GM20431 (cell line): ENCODE data around the gene UROC1.

ENCODE experiments used
- in situ Hi-C: fragments of 300-500 bp; cut with MseI, MboI; formaldehyde crosslinking; loops from one replicate; pipeline ENCODE4 v1.15.0; 2020; ENCODE audit warnings: low sequenced_read_pairs; ENCODE audit not compliant: unreplicated experiment

The UROC1 gene

DNA sequence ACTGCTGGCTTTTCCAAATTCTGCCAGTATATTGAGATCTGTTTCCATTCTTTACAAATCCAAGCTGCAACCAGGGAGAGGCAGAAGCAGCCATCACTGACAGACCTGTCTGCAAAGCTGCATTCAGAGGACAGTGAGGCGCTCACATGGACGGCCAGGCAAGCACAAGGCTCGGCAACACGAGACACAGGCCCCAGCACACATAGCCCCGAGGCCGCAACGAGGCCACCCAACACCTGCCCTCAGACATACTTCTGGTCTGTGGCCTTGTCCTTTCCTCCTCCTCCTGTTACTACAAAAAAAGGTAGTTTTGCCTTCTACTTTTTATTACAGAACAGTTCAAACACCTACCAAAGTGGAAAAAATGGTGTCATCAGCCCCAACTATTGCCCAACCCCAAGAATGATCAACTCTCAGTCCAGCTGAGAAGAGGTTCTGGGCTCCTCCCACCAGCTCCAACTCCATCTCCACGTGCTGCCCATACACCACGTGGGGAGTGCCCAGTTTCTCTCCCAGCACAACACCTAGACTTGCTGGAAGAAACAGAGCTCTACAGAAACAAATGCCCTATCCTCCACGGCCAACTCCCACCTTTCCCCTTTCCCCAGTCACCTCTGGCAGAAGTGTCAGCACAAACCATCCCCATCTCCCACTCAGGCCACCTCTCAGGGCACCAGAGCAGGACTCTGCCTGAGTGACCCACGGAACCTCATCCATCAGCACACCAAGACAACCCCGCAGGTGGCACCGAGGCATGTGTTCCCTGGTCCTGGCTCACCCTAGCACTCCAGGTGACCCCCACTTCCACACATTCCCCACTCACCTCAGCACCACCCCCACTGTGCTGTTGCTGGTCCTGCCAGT, 49.3 kb downstream of the UROC1 start:
- in situ Hi-C loops: no loop called here

DNA sequence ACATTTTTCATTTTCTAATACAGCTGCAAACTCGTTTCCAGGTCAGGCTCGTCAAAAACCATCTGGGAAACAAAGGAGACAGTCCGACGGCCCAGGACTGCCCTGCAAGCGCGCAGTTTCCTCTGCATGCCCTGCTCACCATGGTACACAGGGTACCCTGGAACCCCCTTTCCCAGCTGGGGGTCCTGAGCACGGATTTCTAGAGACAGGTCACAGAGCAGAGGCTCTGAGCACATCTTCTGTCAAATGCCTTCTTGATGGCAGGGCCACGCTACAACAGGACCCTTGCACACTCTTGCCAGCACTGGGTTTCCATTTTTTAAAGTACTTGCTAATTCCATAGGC, 50.0 kb downstream of the UROC1 start:
- in situ Hi-C loops: no loop called here

GRCh38 chr3:126466886-126467610, 50.5 kb downstream of the UROC1 start:
- in situ Hi-C loops: no loop called here

DNA sequence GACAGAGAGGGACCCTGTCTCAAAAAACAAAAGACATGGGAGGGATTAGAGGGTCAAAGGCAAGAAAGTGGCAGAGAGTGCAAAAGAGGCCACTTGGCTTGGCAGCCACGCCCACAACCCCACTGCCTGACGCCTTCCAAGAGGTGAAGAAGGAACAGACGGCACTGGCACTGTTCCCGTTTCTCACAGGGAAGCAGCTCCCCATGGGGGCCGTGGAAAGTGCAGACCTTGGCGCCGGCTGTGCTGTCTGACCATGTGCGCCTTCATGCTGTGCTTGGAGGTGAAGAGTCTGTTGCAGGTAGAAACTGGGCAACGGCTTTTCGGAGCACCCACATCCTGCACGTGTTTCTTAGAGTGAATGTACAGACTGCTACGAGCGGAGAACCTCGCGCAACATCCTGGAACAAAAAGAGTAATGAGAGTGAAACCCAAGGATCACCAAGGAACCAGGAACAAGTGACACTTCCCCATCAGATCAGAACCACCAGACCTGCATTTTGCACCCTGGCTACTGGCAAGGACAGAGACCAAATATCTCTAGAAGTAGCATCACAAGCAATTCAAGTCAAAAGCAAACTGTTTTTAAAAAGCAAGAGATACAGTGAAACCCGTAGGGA, 51.5 kb downstream of the UROC1 start:
- in situ Hi-C loops: no loop called here

GRCh38 chr3:126464997-126465396, 52.6 kb downstream of the UROC1 start:
- in situ Hi-C loops: no loop called here

DNA sequence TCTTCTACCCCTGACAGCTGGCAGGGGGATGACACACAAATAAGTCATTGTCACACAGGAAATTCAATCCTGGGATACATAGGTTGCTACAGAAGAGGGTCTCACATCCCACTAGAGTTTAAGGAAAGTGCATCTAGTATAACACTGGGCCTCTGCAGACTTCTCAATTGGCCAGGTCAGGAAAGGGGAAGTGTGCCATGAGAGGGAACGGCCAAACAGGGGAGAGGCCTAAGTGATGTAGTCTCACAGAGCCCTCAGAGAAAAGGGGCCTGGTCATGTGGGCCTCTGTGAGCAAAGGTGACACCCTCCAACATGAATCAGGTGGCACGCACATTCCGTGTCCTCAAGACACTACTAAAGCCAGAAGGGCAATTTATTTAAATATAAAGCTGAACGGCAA, 53.1 kb downstream of the UROC1 start:
- in situ Hi-C loops: no loop called here

DNA sequence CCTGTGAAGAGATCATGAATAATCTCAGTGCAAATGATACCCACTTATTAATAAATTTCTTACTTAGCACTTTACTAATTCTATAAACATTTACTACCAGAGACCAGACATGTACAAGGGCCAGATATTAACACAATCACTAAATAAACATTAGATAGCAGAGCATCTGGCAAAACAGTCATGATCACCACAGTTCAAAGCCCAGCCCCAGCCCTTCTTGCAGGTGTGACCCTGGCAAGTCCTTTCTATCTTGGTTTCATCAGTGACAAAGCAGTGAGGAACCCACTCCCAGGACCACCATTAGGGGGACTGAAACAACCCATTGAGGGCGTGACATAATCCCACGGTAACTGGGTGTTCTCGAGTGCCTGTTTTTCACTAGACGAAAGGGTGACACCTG, 53.5 kb downstream of the UROC1 start:
- in situ Hi-C loops: no loop called here

DNA sequence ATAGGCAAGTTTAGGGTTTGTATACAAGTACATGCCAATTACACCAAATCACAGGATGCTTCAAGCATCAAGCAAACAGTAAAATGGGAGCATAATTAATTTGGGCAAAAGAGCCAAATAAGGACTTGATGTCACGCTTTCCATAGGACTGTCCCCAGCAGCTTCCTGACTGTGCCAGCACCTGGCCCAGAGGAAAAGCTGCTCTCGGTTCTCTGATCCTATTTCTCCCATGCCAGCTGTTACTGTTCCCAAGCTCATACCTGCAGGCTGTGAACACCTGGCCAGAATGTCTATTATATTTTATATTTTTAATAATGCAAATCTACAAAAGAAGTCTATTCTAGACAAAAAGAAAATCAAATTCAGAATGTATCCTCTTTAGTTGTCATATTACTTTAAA, 54.1 kb downstream of the UROC1 start:
- in situ Hi-C loops: no loop called here

GRCh38 chr3:126461450-126462070, 56.0 kb downstream of the UROC1 start:
- in situ Hi-C loops: no loop called here

DNA sequence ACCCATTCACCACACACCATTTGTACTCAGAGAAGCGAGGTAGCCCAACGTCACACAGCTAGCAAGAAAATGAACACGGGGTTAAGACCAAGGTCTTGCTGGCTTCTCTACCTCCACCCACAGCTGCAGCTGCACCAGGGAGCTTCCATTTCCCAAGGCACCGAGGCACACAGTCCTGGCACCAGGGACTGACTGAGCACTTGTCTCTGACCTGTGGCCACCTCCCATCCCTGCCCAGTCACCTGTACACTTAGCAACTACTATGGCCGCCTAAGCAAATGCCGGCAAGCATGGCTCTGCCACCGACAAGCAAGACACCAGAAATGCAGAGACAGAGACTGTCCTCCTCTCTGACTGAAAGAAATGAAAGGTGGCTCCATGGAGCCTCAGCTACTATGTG, 57.2 kb downstream of the UROC1 start:
- in situ Hi-C loops: no loop called here

GRCh38 chr3:126459763-126460127, 57.8 kb downstream of the UROC1 start:
- in situ Hi-C loops: no loop called here

- in situ Hi-C loops: no loop called here
Measured at GRCh38 chr3:126459111-126459762, 58.3 kb downstream of the UROC1 start.

- in situ Hi-C loops: no loop called here
Measured at GRCh38 chr3:126456766-126457388, 60.7 kb downstream of the UROC1 start.

DNA sequence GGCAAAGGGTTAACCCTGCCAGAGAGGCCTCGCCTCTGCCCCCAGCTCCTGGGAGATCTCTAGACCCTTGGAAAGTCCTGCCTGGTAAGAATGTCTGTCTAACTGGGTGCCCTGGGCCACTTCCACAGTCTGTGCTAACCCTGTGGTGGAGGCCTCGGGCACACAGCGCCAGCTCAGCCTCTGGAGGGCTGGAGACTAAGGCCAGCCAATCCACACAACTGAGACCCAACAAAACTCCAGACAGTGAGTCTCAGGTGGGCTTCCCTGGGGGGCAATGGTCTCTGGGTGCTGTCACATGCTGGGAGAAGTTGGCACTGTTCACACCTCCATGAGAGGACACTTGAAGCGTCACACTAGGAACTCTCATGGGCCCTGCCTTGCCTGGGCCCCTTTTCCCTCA, 61.4 kb downstream of the UROC1 start:
- in situ Hi-C loops: no loop called here

GRCh38 chr3:126454437-126455198, 63.0 kb downstream of the UROC1 start:
- in situ Hi-C loops: no loop called here

- in situ Hi-C loops: no loop called here
Measured at GRCh38 chr3:126454025-126454424, 63.5 kb downstream of the UROC1 start.

- in situ Hi-C loops: no loop called here
Measured at GRCh38 chr3:126452213-126452612, 65.4 kb downstream of the UROC1 start.

DNA sequence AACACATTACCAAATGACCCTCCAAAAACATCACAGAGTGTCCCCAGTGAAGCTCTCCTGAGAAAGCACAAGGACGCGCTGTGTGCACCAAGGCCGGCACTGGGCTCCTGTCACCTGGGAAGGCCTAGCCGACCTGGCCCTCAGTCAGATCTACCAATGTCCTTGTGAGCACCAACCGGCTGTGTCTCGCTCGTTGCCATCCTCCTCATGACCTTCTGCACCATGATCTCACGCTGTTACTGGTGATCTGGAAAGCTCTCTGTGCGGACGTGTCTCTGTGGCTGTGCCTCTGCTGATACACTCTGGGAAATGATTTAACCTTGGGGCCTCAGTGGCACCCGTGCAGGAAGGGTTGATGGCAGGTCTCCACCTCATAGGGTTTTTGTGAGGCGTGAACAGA, 66.1 kb downstream of the UROC1 start:
- in situ Hi-C loops: no loop called here

GRCh38 chr3:126450744-126451143, 66.8 kb downstream of the UROC1 start:
- in situ Hi-C loops: no loop called here
